Activated T-helper 1 cell treated with Interleukin-2 at 50 U/mL for 16 hours (primary cell): ENCODE data around the gene TMUB1.

Experiments
- DNase-seq: peaks from one replicate; pipeline ENCODE4 v3.0.0-alpha.2; 2020; ENCODE audit warnings: low read depth

Gene TMUB1

GRCh38 chr7:151103973-151104372 is 20.7 kb upstream of the TMUB1 start:
- DNase-seq, result no peak

GRCh38 chr7:151102991-151103390 is 19.7 kb upstream of the TMUB1 start:
- no peak for DNase-seq

DNA sequence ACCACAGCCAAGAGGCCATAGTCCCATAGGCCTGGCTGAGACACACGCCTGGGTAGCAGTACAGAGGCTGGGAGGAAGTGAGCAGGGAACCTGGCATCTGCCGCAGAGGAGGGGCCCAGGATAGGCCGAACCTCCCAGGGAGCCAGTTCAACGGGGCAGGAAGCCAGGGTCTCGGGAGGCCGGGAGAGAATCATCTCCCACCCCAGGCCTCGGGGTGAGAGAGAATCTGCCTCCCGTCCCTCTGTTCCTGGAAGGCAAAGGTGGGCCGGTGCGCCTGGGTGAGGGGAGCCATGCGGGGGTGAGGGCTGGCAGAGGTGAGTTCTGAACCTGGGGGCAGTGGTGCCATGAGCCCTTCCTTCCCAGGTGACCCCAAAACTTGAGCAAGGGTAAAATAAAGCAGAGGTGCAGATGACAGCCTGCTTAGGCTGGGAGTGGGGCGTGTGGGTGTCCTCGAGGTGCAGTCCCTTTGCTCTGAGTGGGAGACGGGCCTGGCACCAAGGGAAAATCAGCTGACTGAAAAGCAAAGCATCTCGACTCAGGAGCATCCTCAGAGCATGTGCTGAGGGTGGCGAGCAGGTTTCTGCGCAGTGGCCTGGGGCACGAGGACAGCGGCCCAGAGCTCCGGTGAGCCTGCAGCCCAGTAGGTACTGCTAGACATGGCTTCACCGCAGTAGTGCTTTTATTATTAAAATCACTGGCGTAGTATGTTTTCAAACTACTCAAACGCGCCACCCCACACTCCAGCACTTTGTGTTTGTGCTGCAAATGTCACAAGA is 18.5 kb upstream of the TMUB1 start:
- no peak for DNase-seq

DNA sequence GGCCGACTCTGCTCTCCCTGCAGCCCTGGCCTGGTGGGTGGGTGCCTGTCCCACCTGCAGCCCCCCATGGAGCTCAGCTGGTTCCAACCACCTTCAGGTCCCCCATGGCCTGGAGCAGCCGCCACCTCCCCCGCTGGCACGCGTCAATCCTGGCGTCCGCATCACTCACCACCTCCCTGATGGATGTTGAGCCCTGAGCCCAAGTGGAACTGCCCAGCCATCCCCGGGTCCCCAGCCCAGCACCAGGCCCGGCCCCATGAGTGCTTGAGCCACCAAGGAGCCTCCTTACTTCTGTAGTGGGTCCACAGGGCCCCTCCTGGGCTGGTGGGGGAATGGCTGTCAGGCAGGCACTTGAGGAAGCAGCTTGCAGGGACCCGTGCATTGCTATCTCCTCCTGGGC is 17.6 kb upstream of the TMUB1 start:
- DNase-seq, result no peak

DNA sequence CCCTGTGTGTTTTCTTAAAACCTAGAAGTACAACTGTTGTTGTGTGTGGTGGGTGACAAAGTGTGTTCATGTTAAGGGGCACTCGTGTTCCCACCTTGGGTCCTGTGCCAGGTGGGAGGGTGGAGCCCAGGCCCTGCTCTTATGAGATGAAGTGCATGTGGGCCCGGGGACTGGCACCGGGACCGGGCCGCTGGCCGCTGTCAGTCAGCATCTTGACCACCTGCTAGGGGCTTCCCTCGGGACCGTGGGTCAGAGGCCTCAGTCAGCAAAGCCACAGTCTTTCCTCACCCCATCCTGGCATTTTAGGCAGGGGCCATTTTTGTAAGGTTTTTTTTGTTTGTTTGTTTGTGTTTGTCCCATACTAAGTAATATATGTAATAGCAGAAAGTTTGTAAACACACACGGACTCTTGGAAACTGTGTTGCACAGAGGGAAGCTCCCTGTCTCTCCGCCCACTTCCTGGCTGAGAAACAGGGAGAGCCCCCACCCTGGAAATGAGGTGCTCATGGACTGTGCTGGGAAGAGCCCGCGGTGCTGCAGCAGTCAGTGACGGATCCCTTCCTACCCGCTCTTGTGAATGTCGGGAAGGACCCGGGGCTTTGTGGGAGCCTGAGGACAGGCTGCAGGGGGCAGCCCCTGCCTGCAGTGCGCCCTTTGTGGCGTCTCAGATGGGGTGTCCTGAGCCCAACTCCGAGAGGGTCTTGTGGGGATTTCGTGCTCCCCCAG is 16.4 kb upstream of the TMUB1 start:
- no peak for DNase-seq

- no peak for DNase-seq
Observed at GRCh38 chr7:151095828-151096475, 12.7 kb upstream of the TMUB1 start.

- no peak for DNase-seq
Observed at GRCh38 chr7:151095123-151095797, 12.0 kb upstream of the TMUB1 start.

DNA sequence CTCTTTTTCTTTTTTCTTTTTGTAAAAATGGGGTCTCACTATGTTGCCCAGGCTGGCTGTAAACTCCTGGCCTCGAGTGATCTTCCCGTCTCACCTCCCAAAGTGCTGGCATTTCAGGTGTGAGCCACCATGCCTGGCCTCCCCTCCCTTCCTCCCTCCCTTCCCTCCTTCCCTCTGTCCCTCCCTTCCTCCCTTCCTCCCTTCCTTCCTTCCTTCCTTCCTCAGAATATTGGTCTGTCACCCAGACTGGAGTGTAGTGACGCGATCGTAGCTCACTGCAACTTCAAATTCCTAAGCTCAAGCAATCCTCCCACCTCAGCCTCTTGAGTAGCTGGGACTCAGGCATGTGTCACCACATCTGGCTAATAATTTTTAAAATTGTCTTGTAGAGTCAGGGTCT is 11.4 kb upstream of the TMUB1 start:
- DNase-seq, result no peak

DNA sequence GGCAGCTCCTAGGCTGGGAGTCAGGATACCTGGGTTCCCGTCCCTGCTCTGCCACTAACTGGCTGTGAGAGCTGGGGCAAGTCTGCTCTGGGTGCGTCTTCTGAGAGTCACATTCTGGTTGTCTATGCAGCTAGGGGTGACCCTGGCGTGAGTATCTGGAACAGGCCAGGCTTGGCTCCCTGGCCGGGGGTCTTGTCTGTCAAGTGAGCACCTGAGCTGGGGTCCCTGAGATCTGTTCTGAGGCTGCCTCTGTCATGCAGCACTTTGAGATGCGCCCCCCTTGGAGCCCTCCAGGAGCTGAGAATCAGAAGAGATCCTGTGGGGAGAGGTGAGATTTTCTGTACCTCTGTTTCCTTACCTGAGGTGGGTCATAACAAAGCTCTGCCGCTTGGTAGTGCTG is 10.5 kb upstream of the TMUB1 start:
- no peak for DNase-seq

GRCh38 chr7:151091988-151092387 is 8.7 kb upstream of the TMUB1 start:
- DNase-seq, result no peak

DNA sequence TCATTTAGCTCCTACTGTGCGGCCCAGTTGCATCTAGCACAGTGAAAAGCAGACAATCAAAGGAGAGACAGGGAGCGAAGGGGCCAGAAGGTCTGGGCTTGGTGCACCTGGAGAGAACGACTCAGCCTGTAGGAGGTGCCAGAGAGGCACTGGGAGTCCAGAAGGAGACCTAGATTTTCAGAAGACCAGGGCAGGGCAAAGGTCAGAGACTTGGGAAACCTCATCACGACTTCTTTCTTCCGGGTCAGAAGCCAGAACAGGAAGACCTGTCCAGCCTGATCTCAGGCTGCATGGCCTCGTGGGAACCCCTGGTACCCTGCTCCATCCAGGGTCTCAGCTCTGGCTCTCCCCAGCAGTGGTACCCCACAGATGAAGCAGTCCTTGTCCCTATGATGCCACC is 8.1 kb upstream of the TMUB1 start:
- no peak for DNase-seq

GRCh38 chr7:151091003-151091402 is 7.7 kb upstream of the TMUB1 start:
- no peak for DNase-seq

DNA sequence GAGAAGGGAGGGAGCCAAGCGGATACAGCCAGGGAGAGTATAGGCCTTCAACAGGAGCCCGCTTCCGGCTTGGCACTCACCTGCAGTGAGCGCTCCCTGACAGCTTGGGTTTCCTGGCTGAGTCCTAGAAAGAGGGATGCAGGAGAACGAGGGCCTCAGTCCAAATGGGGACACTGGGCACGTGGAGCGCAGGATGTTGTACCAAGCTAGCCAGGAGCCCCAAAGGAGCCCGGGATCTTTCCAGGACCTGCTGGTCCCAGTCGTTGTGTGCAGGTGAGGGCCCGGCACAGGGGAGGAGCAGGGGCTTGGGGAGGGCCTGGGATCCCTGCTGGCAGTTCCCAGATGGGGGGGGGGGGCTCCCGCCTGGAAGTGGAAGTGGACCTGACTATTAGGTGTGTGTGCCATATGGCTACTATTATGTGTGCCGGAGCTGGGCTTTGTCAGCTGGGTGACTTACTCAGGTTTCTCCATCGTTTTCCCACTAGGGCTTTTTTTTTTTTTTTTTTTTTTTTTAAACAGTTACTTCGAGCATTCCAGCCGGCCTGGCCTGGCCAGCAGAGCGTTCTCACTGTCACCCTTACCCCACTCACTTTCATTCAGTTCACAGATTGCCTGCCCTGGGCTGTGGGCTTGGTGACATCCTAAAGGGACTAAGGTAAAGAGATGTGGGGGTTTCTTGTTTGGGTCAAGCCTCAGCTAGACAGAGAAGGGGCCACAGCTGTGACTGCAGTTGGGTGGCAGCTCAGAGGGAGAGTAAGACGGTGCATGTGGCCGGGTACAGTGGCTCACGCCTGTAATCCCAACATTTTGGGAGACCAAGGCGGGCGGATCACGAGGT is 6.8 kb upstream of the TMUB1 start:
- no peak for DNase-seq

DNA sequence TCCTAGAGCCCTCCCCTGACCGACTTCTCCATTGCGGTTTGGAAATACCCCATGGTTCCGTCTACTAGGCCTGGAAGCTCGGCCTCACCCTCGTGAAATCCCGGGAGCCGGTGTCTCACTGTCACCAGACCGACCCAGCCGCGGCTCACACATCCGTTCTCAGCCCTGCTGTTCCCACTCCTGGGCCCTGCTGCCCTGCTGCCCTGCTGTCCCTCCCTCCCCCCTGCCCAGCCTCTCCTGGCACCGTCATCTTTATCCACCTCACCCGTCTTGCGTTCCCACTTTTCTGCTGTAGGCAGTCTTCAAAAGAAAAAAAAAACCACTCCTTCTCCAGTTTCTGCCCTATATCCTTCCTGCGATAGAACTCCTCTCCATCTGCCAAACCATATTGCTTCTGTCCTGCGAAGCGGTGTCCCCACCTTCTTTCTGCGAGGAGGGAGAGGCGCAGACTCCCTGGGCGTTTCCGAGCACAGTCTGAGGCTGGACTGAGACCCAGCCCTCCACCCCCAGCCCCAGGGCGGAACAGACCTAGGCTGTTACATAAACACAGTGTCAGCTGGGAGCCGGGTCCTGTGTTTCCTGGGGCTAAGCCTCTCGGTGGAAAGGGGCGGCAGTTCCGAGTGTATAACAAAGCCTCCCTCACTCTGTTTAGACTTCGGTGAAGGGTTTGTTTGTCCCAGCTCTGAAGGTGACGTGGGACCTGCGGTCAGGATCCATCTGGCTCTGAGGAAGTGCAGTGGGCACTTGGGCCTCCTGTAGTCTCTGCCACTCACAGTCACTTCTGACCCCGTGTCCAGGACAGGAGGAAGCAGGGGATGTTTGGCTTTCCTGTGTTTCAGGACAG is 5.8 kb upstream of the TMUB1 start:
- DNase-seq, result no peak

DNA sequence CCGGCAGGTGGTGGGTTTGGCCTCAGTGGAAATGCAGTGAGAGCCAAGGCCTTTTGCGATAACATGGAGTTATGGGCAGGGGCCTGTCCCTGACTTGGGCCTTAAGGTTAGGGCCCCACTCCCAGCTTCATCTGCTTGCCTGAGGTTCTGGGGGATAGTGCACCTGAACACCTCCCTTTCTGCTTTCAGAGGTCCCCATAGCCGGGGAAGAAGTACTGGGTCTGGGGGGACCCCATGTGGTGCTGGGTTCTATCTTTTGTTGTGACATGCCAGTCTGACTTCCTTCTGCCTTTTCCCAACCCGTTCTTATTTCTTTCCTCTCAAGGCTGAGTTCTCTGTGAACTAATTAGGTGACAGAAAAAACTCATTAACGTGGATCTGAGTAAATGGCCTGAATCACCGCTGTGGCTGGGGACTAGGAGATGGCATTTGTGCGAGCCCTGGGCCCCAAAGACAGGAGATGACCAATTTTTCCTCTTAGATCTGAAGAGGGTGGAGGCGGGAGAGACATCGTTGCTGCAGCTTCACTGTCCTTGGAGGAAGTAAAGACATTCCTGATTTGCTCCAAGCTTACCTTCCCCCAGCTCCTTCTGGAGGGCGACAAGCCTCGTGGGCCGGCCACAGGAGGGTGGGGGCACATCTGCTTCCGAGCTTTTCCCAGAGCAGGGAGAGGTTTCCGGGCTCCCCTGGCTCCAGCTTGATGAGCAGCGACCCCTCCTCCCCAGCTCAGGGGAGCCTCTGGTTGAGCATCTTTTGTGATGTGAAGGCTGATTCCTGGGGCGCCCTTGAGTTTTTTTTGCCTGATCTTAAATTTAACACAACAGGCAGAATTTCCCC is 4.9 kb upstream of the TMUB1 start:
- no peak for DNase-seq

- no peak for DNase-seq
Observed at GRCh38 chr7:151087245-151088018, 4.1 kb upstream of the TMUB1 start.

- DNase-seq, result no peak
Observed at GRCh38 chr7:151086802-151087244, 3.5 kb upstream of the TMUB1 start.

GRCh38 chr7:151085691-151086620 is 2.7 kb upstream of the TMUB1 start, which contains the start of gene AGAP3:
TSS of gene AGAP3 (plus strand) at chr7:151086475. CDS start at chr7:151086742, 267 bp downstream.
- DNase-seq, result peak; percentile 46
